Testis (tissue), 3 donors: ENCODE results near the gene MSN. TPM values are rescaled to one million over a fixed set of nuclear protein-coding genes. Genes with fewer than 3 reads are reported as not detected.
"Not testable (repeated sequence)": the region's sequence is repeated elsewhere in the genome, so short reads cannot be mapped to it uniquely, and the experiment has no call there.

Experiments used
- DNase-seq: peaks from one replicate; pipeline ENCODE4 v3.0.0-alpha.2; 2019
- H3K27ac ChIP-seq, 2 donors: fragments of 200-600 bp; sonication (generic); one replicate each; pipeline ENCODE4 v1.5.1; 2019
- H3K27me3 ChIP-seq: fragments of 200-600 bp; sonication (generic); one replicate; pipeline ENCODE4 v1.5.1; 2019
- H3K36me3 ChIP-seq: fragments of 200-600 bp; sonication (generic); one replicate; pipeline ENCODE4 v1.5.1; 2017; ENCODE audit warnings: low read depth; ENCODE audit errors: missing control alignments
- H3K4me1 ChIP-seq: fragments of 200-600 bp; sonication (generic); one replicate; pipeline ENCODE4 v1.5.1; 2019
- H3K4me3 ChIP-seq, 2 donors: fragments of 200-600 bp; sonication (generic); one replicate each; pipeline ENCODE4 v1.5.1; 2017 to 2019
- H3K9me3 ChIP-seq: fragments of 200-600 bp; sonication (generic); one replicate; pipeline ENCODE4 v1.5.1; 2017
- CTCF ChIP-seq, 3 experiments: fragments of 450-650 bp in 2 of 3; fragments of 200-600 bp in 1 of 3; sonication (generic) in 1 of 3; IDR thresholded peaks; one replicate each; pipeline ENCODE4 v1.5.1; 2016 to 2019; ENCODE audit warnings: antibody characterized with exemption in 3 of 3, mild to moderate bottlenecking in 2 of 3, moderate library complexity in 1 of 3
- POLR2A ChIP-seq: fragments of 450-650 bp; IDR thresholded peaks from one replicate; pipeline ENCODE4 v1.6.1; 2017; ENCODE audit warnings: antibody characterized with exemption, mild to moderate bottlenecking, moderate library complexity
- WGBS, 2 donors: methylation state at CpG; one replicate each; pipeline ENCODE4 v1.1.5; 2018; 5-methylcytosine and 5-hydroxymethylcytosine counted together
- intact Hi-C: fragments of 100-400 bp; cut with DNase I; formaldehyde crosslinking; loops from one replicate; pipeline ENCODE4 v1.15.1; 2023; ENCODE audit warnings: low total_unique reads
- polyA plus RNA-seq: library from polyadenylated mRNA; stranded (reverse); fragments of 350-450 nt; fragmentation: Illumina TruSeq; extraction: RNeasy Lipid Tissue Mini Kit (QIAGEN cat#74804); gene quantifications from one replicate; pipeline ENCODE4 v1.2.3, GENCODE V29; 2014; ENCODE audit warnings: low read depth, low replicate concordance; ENCODE audit not compliant: insufficient read depth
- total RNA-seq, 2 donors: library from RNA; depleted of rRNA; stranded (reverse); fragments of >200 nt; gene quantifications; one replicate each; pipeline ENCODE4 v1.2.3, GENCODE V29; 2016

The MSN gene
- total and polyA plus RNA-seq, 3 donors from 2014 or later, result 30.1 to 82.7 (median 53.1) TPM

- no peaks in the 10 kb centered on the region for H3K9me3 ChIP-seq
- no peaks in the 10 kb centered on the region for H3K36me3 ChIP-seq
- TF ChIP-seq POLR2A (no peak), CTCF (IDR thresholded peaks at IDR 0.05) (no peak)
- H3K4me3 ChIP-seq, result no peak overlapping the region
- H3K27me3 ChIP-seq, result no peaks in the 10 kb centered on the region
- intact Hi-C loops, result no loop called here
- H3K27ac ChIP-seq, result peak overlapping the region; percentile 50 to 72
- peak; percentile 37 for DNase-seq
- WGBS, 2 donors, result 10 to 33% methylated on average over 1 to 3 of the region's 3 CpGs
- peaks cover 4% of the 10 kb centered on the region for H3K4me1 ChIP-seq
Measured at GRCh38 chrX:65635378-65635777, 32.1 kb upstream of the MSN start.

GRCh38 chrX:65635822-65636221 lies 31.6 kb upstream of the MSN start:
- H3K27ac ChIP-seq, result peak overlapping the region in 1 of 2 donors; percentile 72
- WGBS, 2 donors, result 27 to 59% methylated on average over 2 of the region's 2 CpGs

GRCh38 chrX:65636261-65636660 lies 31.2 kb upstream of the MSN start:
- H3K27me3 ChIP-seq, H3K9me3 ChIP-seq, H3K4me1 ChIP-seq, DNase-seq, intact Hi-C loops, H3K4me3 ChIP-seq, H3K36me3 ChIP-seq: not testable (repeated sequence)
- WGBS, 2 donors, result 69 to 83% methylated on average over 4 of the region's 4 CpGs
- peak overlapping the region in 1 of 2 donors; percentile 72 for H3K27ac ChIP-seq

More at GRCh38 chrX:65635822-65636221, 31.6 kb upstream of the MSN start:
- Histone ChIP-seq H3K27me3 (no peaks in the 10 kb centered on the region), H3K9me3 (no peaks in the 10 kb centered on the region), H3K4me3 (no peak overlapping the region), H3K4me1 (peaks cover 4% of the 10 kb centered on the region), H3K36me3 (no peaks in the 10 kb centered on the region)
- intact Hi-C loops, result no loop called here
- TF ChIP-seq CTCF (IDR thresholded peaks at IDR 0.05), result no peak
- DNase-seq, result no peak

GRCh38 chrX:65637335-65637734 lies 30.1 kb upstream of the MSN start:
- no peak for TF ChIP-seq CTCF (IDR thresholded peaks at IDR 0.05)
- no peak for TF ChIP-seq POLR2A
- intact Hi-C loops, result no loop called here
- Histone ChIP-seq H3K27ac (no peak overlapping the region), H3K27me3 (no peaks in the 10 kb centered on the region), H3K4me1 (peaks cover 4% of the 10 kb centered on the region), H3K36me3 (no peaks in the 10 kb centered on the region), H3K4me3 (no peak overlapping the region), H3K9me3 (no peaks in the 10 kb centered on the region)
- no peak for DNase-seq
- 87 to 93% methylated on average over 5 of the region's 5 CpGs for WGBS, 2 donors

GRCh38 chrX:65642914-65643491 lies 24.5 kb upstream of the MSN start:
- Histone ChIP-seq H3K9me3 (no peaks in the 10 kb centered on the region), H3K36me3 (no peaks in the 10 kb centered on the region), H3K4me1 (peaks cover 4% of the 10 kb centered on the region), H3K27ac (peak overlapping the region in 1 of 2 donors; percentile 45), H3K4me3 (no peak overlapping the region), H3K27me3 (no peaks in the 10 kb centered on the region)
- no peak for DNase-seq
- TF ChIP-seq POLR2A (no peak), CTCF (IDR thresholded peaks at IDR 0.05) (no peak)
- 40% methylated on average over 3 of the region's 3 CpGs; no CpG with 5 or more reads in 1 of the 2 donors for WGBS, 2 donors
- intact Hi-C loops, result no loop called here
